NCI-H2227 (cell line): ENCODE measurements around the gene FCN2.
A peak's percentile ranks its signal among the peaks of the same experiment; 100 is the strongest.

Experiments used
- DNase-seq: peaks from one replicate; lab custom pipeline; 2025; ENCODE audit not compliant: unreplicated experiment; lab: John Stamatoyannopoulos, UW

The FCN2 gene

DNA sequence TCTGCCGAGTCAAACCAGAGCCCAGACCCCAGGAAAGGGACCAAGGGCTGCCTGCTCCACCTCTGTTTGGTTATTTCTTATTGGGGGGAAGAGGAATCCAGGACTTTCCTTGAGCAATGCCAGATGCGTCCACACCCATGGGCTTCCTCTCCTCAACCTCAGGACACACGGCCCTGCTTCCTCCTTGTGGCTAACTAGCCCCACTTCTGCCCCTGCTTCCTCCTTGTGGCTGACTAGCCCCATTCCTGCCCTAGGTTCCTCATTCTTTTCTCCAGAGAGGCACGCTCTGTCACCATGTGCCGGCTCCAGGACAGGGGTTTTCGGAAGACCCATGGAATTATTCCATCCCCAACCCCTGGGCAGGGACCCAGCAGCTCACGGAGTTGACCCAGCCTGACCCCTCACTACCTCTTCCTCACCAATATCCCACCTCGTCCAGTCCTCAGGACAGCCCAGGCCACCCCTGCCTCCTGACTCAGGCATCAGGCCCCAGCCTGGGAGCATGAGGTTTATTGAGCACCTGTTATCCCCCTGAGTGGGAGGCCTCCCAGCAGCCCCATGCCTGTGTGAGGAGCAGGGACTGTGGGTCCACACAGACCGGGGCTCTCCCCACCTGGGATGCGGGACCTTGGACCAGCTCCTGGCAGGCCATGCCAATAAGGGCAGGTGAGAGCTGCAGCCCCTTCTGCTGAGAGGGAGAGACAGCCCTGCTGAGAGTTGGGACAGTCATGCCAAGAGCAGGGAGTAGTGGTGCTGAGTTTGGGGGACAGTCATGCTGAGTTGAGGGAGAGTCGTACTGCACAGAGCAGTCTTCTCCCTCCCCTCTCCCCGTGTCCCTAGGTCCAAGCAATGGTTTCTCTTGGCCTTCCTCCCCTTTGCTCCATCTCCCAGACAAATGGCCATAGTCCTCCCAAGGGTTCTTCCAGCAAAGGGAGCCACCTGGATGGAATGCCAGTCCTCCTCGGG, 48.9 kb downstream of the FCN2 start:
- no peak for DNase-seq

DNA sequence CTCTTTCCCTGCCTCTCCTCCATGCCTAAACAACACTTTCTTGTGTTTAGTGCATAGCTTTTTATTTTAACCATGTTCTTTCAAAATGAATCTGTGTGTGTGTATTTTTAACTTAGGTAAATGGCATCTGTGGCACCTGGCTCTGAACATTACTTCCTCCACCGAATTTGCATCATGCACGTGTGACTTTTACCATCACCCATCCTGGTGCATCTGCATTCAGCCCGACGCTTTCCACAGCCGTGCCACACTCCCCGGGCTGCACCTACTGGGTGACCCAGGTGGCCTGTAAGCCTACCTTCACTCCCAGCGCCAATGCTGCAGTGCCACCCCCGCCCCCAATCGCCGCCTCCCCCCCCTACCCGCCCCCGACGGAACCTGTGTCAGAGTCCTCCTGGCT, 49.8 kb downstream of the FCN2 start:
- no peak for DNase-seq

DNA sequence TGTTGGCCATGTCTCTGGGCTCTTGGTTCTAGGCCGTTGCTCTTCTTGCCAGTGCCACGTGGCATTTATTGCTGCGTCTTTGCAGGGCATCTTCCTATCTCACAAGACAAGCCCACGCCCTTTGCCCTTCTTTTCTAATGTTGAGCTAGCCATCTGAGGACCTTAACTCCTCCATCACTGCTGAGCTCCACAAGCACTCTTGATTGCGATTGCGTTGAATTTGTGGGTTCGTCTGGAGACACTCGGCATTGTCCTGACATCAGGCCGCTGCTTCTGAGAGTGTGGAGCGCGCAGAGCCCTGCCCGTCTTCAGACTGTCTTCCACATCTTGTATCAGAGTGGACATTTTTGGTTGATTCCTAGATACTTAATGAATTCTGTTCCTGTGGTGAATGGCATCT, 51.6 kb downstream of the FCN2 start:
- no peak for DNase-seq

DNA sequence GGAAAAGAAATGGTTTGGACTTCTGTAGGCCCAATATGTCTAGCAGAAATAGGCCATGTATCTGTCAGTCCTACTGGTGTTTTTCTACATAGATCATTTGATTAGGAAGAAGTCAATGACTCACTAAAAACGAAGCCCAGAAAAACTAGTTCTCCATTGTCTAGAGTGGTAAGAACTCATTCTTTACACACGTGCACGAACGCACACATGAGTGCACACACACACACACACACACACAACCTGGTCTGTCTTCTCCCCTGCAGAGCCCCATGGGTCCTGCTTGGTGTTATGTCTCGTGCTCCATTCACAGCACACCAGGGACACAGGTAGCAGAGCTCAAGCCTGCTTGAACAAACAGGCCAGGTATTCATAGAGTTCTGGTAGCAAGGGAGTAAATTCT, 52.0 kb downstream of the FCN2 start:
- no peak for DNase-seq

DNA sequence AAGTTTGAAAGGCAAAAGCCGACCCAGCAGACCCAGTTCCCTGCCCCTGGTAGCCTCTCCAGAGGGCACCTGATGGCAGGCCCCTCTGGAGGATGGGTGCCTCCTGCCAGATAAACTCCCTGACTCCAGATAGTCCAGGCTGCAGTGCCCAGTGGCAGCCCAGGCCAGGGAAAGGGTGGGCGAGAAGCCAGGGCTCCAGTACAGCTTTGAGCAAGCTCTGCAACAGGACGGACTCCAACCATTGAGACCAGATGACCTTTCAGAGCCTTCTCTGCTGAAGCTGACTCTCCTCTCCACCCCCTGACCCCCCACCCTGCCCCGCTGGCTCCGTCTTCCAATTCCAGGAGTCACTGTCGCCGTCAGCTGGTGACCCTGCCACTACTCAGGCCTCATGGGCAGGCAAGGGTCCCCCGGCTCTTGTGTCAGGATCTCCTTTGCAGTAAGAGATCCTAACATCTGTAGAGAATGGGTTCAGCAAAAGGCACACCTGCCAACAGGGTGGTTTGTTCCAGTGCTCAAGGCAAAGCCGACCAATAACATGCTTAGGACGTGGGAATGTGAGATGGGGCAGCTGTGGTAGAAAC, 52.6 kb downstream of the FCN2 start:
- DNase-seq: no peak

DNA sequence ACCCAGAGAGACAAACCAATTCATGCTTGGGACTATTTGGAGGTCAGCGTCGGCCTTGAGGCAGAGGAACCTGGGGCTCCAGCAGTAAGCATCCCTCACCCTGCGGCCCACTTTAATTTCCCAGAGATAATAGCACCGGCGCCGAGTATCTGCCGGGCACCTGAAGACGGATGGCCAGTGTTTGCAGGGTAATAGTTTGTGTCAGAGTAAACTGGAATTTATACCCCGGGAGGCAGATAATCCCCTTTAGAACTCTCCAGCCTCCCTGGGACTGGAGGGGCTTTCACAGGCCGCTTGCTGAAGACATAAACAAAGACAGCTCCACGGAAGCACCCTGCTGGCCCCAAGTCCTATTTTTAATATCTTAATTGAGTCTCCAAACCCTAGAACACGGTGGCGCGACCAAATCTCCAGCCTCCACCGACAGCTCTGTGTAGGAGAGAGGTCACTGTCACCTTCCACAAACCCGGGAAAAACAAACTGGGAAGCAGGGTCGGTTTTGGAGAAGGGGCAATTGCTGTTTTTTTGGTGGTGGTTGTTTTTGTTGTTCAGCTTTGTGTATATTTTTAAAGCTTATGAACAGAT, 54.5 kb downstream of the FCN2 start:
- DNase-seq: peak; percentile 23

DNA sequence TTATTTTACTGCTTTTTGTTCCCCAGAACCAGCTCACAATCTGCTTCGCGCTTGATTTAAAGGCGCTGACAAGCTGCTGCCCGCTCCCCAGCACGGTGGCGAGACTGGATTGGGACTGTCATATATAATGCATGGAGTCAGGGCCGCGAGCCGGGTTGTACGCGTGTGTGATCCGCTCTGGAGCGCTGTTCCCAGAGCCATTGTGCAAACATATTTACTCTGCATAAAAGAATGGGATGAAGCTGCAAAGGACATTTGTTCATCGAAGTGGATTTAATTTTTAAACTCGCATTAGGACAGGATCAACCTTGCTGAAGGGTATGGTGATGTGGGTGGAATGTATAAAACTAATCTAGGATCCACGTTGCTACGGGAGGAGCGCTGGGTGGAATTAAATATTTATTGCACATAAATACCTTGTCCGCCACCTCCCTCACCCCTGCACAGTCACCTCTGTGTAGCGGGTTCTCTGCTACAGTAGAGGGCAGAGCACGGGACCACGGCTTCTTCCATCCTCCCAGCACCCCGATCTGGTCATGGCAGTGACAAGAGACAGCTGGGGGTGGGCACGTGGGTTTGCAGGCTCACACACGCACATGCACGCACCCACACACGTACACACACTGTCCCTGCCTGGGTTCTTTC, 55.2 kb downstream of the FCN2 start:
- no peak for DNase-seq

DNA sequence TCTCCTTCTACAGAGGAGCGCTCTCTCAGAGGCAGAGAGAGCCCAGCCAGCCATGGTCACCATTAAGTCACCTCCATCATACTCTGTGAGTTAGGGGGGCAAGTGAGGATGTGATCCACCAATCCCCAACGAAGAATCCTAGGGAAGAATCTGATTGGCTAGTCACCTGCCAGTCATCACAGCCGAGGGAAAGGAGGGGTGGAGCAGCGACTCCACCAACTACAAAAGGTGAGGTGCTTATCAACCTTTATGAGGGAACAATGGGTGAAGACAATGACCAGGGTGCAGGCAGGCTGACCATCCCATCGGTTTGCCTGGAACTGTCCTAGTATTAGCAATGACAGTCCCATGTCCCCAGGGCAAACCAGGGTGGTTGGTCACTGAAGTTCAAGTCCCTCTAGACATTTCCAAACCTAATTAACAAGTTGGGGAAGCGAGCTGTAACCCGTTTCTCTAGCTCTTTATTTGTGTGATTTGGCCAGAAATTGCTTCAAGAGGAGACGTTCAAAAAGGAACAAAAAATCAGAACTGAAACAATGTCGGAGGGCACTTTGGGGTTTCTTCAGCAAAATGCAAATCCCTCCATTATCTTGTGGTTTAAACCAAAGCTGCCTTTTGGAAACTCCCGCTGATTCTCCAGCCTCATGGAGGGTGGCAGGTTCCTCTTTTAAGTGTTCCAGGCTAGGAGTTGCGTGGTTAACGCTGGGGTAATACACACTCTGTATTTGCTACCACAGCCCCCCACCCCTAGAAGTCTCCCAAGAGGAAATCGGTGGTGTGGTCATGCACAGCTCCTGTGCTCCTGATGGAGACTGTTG, 55.9 kb downstream of the FCN2 start:
- DNase-seq: no peak
